Activated CD8-positive, alpha-beta memory T cell treated with anti-CD3 and anti-CD28 coated beads, Interleukin-2, amount 10 ng/mL, durations not matched to agents 7 days and 5 days (primary cell): ENCODE measurements around the gene RXFP2. TPM values are rescaled to one million over a fixed set of nuclear protein-coding genes. Genes with fewer than 3 reads are reported as not detected.

Experiments used
- ATAC-seq: fragments of 150-1000 bp; cut with Tn5 transposase; one replicate; pipeline ENCODE4 v1.10.0; 2021; ENCODE audit warnings: moderate library complexity
- CTCF ChIA-PET: fragments of 350-600 bp; sonication (Branson Sonifier 250); formaldehyde crosslinking; loops from one replicate; lab custom pipeline; 2021; ENCODE audit warnings: antibody characterized with exemption; lab: Charles Lee
- DNase-seq: peaks from one replicate; pipeline ENCODE4 v3.0.0-alpha.2; 2020
- H3K27ac Mint-ChIP-seq: one replicate; pipeline ENCODE4 v1.8.0; 2021; ENCODE audit warnings: mild to moderate bottlenecking, mixed read lengths
- H3K27me3 Mint-ChIP-seq: one replicate; pipeline ENCODE4 v1.8.0; 2021; ENCODE audit warnings: mixed read lengths
- H3K36me3 Mint-ChIP-seq: one replicate; pipeline ENCODE4 v1.8.0; 2021; ENCODE audit warnings: mild to moderate bottlenecking, mixed read lengths
- H3K4me1 Mint-ChIP-seq: one replicate; pipeline ENCODE4 v1.8.0; 2021; ENCODE audit warnings: mixed read lengths
- H3K4me3 Mint-ChIP-seq: one replicate; pipeline ENCODE4 v1.8.0; 2021; ENCODE audit warnings: mild to moderate bottlenecking, moderate library complexity, mixed read lengths
- H3K9me3 Mint-ChIP-seq: one replicate; pipeline ENCODE4 v1.8.0; 2022; ENCODE audit warnings: low read depth, mixed read lengths
- total RNA-seq, 2 experiments: library from RNA; stranded (reverse); gene quantifications; one replicate each; pipeline ENCODE4 v1.2.3, GENCODE V29; 2021

The RXFP2 gene
- total RNA-seq, 2 experiments from 2014 or later = not detected

DNA sequence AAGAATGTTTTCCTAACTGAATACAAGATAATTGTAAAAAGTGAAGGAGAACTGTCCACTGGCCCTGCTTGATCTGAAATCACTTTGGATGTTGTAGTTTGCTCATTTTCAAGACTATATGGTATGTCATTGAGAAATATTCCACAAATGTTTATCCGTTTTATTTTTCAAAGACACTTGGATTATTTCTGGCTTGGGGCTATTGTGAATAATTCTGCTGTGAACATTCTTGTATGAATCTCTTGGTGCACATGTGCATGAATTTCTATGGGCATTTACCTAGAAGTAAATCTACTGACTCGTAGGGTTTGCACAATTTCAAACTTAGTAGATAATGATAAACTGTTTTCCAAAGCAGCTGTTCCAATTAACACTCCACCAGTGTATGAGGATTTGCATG is 8.6 kb downstream of the RXFP2 start:
- Mint-ChIP-seq H3K36me3 (no peaks in the 10 kb centered on the region), H3K9me3 (no peaks in the 10 kb centered on the region), H3K4me1 (no peaks in the 10 kb centered on the region), H3K27me3 (peaks cover 5% of the 10 kb centered on the region), H3K27ac (no peak overlapping the region), H3K4me3 (no peak overlapping the region)
- ATAC-seq = no peak
- no peak for DNase-seq
- CTCF ChIA-PET = no interaction called here

DNA sequence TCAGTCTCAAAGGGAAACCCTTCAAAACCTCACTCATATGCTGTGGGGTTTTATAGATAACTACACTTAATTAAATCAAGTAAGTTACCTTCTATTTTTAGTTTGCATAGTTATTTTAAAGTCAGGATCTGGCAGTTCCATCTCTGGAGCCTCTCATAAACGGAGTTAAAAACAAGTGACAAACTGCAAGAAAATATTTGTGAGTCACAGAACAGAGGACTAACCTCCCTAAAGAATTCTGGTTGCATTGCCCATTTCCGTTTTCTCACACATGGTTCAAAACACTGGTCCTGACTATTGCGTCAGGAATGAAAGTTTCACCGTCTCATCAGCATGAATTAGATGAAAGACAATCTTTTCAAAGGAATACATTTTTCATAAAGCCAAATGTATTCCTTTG is 10.6 kb downstream of the RXFP2 start:
- peaks cover 3% of the 10 kb centered on the region for H3K27me3 Mint-ChIP-seq
- CTCF ChIA-PET = no interaction called here

DNA sequence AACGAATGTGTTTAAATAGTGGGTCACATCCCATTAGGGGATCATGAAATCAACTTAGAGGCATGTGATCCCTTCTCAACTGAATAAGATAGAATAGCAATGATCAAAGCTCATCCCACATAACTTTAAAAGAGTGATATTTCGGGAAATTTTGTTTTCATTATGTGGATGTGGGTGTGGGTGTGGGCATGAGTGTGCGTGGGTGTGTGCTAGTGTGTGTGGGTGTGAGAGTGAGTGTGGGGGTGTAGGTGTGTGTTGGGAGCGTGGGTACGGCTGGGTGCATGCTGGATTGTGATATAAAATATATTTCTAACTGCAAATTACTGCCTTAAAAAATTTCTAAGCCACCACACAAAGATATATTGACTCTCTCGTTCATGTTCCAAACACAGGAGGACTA is 15.9 kb downstream of the RXFP2 start:
- Mint-ChIP-seq H3K27ac (no peak overlapping the region), H3K9me3 (no peaks in the 10 kb centered on the region), H3K36me3 (no peaks in the 10 kb centered on the region), H3K27me3 (no peaks in the 10 kb centered on the region), H3K4me3 (no peak overlapping the region), H3K4me1 (no peaks in the 10 kb centered on the region)
- DNase-seq = no peak
- no peak for ATAC-seq
- CTCF ChIA-PET = interaction anchor here (0.9 kb wide), 1 partner anchor 12 kb away, joined by 3 read pairs; no protein-coding TSS in a partner anchor

More for the DNA sequence above, 10.6 kb downstream of the RXFP2 start:
- no peak for DNase-seq
- Mint-ChIP-seq H3K9me3 (no peaks in the 10 kb centered on the region), H3K36me3 (no peaks in the 10 kb centered on the region), H3K4me3 (no peak overlapping the region), H3K27ac (no peak overlapping the region), H3K4me1 (no peaks in the 10 kb centered on the region)
- no peak for ATAC-seq

DNA sequence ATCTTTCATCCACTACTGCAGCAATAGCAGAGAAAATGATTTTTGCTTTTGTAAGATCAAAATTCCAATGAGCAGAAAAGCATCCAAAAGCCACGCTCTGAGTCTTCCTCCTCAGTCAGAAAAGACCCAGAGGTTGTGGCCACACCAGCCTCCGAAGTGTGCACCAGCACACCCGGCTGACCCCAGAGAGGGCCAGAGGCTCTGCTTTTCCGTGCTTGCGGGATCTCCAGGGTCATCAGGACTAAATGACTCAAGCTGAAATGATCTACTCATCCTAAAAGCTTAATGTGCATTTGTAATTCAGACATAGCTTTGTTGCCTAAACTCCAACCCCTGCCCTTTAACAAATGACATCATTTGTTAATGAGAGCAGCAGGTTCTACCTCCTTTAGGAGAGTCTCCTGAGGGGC is 16.5 kb downstream of the RXFP2 start:
- CTCF ChIA-PET = no interaction called here

DNA sequence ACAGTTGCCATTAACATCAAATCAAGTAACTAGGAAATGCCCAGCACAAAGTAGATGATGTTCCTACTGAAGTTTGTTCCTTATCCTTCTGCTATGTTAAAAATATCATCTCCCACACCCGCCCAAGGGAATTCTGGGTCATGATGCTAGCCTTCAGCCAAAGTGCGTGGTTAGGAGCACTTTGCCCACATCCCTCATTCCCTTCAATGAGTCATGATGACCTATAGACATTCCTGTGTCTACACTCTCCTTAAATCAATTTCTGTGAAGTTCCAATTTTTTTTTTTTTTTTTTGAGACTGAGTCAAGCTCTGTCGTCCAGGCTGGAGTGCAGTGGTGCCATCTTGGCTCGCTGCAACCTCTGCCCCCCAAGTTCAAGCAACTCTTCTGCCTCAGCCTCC is 17.0 kb downstream of the RXFP2 start:
- ATAC-seq = no peak

More for the DNA sequence above, 16.5 kb downstream of the RXFP2 start:
- Mint-ChIP-seq H3K36me3 (no peaks in the 10 kb centered on the region), H3K4me1 (no peaks in the 10 kb centered on the region), H3K9me3 (no peaks in the 10 kb centered on the region), H3K4me3 (no peak overlapping the region), H3K27ac (no peak overlapping the region), H3K27me3 (no peaks in the 10 kb centered on the region)
- no peak for ATAC-seq
- no peak for DNase-seq

DNA sequence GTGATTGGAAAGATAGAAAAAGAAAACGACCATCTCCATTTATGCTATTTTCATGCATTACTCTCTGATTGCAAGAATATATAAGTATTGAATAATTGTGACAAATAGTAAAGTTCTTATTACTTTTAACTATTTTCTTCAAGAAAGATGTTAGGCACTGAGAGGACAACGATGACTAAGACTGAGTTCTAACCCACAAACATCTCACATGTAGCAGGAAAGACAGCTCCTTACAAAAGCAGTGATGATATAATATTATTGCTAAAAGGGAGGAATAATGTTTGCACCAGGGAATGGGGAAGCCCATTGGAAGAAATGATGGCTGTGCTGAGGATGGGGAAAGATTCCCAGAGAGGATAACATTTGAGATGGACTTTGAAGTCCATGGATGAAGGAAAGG is 22.6 kb downstream of the RXFP2 start:
- DNase-seq (no peak), ATAC-seq (no peak)
- Mint-ChIP-seq H3K27me3 (peaks cover 3% of the 10 kb centered on the region), H3K36me3 (no peaks in the 10 kb centered on the region), H3K4me1 (no peaks in the 10 kb centered on the region), H3K27ac (no peak overlapping the region), H3K9me3 (no peaks in the 10 kb centered on the region), H3K4me3 (no peak overlapping the region)
- CTCF ChIA-PET = no interaction called here

More for the DNA sequence above, 17.0 kb downstream of the RXFP2 start:
- Mint-ChIP-seq H3K4me3 (no peak overlapping the region), H3K27ac (no peak overlapping the region), H3K9me3 (no peaks in the 10 kb centered on the region), H3K36me3 (no peaks in the 10 kb centered on the region), H3K27me3 (no peaks in the 10 kb centered on the region), H3K4me1 (no peaks in the 10 kb centered on the region)
- CTCF ChIA-PET = no interaction called here
- DNase-seq = no peak

DNA sequence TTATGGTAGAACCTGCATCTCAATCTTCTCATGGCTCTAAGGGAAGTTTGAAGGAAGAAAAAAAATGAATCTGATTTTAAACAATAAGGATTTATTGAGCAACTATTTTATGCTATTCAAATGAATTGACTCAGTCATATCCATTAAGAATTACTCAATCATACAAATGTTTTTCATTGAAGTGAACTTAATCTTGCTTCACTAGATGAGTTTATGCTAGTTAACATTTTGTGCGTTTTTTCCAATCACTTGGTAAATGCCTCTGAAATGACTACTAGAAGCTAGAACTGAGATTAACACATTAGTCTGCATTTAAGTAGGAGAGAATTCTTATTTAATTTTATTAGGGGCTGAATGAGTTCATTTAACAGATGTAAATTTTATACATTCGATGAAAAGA is 25.2 kb downstream of the RXFP2 start:
- DNase-seq (no peak), ATAC-seq (no peak)
- no peaks in the 10 kb centered on the region for H3K36me3 Mint-ChIP-seq
- H3K4me1 Mint-ChIP-seq = no peaks in the 10 kb centered on the region
- no peak overlapping the region for H3K4me3 Mint-ChIP-seq
- no peak overlapping the region for H3K27ac Mint-ChIP-seq
- H3K27me3 Mint-ChIP-seq = peaks cover 3% of the 10 kb centered on the region
- no peaks in the 10 kb centered on the region for H3K9me3 Mint-ChIP-seq
- CTCF ChIA-PET = no interaction called here

DNA sequence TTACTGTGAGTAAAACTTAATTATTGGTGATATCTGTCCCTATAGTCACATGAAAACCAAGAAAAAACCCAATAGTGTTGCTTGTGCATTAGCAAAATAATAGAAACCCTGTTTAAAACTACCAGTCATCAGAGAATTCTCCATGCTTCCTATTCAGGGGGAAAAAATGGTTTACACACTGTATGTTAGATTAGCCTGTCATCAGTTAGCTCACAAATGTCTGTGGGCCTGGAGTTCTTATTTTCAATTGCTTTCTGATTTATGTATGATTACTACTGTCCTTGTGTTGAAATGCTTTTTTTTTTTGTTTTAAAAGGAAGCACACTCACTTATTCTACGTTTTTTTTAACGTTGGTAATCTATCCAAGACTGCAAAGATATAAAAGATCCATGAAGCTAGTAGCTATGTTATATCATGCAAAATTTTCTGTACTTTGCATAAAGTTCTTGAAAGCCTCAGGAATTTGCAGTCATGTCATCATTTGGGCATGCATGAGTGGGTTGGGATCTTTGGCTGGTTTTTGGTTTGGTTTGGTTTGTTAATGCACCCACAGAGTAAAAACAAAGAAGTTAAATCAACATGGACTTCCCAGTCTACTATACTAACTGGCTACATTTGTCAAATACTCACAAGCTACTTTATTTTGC is 25.9 kb downstream of the RXFP2 start:
- Mint-ChIP-seq H3K9me3 (no peaks in the 10 kb centered on the region), H3K4me3 (no peak overlapping the region), H3K27ac (no peak overlapping the region), H3K4me1 (no peaks in the 10 kb centered on the region), H3K27me3 (peaks cover 3% of the 10 kb centered on the region), H3K36me3 (no peaks in the 10 kb centered on the region)
- no peak for ATAC-seq
- CTCF ChIA-PET = no interaction called here
- DNase-seq = no peak

DNA sequence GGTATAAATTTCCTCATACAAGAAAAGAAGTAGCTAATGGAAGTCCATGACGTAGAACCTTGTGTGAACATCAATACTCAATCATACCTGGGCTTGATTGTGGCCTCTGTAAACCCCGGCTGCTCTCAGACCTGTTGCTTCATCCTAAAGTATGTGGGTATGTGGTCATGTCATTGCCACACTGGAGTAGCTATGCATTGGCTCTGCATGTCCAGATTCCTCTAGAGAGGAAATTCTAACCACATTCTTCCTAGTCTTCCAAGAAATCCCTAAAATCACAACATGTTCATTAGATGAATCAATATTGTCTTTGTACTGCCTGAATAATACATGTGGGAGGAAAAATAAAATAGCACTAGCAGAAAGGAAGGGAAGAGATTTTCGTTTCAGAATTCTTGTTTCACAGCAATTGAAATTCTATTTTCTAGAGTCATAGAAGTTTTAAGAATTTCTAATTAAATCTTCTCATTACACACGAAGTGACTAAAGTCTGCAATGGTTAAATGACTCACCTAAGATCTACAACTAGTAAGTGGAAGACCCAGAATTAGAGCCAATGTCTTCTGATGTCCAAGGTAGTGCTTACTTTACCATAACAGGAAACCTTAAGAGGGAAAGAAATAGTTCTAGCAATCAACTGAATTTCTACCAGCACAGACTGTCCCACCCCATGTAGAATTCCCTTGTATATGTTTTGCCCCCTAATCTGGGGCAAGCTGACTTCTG is 28.0 kb downstream of the RXFP2 start:
- ATAC-seq (no peak), DNase-seq (no peak)
- H3K4me3 Mint-ChIP-seq = no peak overlapping the region
- H3K36me3 Mint-ChIP-seq = no peaks in the 10 kb centered on the region
- CTCF ChIA-PET = no interaction called here
- H3K27ac Mint-ChIP-seq = no peak overlapping the region
- peaks cover 3% of the 10 kb centered on the region for H3K27me3 Mint-ChIP-seq
- H3K9me3 Mint-ChIP-seq = no peaks in the 10 kb centered on the region
- no peaks in the 10 kb centered on the region for H3K4me1 Mint-ChIP-seq

DNA sequence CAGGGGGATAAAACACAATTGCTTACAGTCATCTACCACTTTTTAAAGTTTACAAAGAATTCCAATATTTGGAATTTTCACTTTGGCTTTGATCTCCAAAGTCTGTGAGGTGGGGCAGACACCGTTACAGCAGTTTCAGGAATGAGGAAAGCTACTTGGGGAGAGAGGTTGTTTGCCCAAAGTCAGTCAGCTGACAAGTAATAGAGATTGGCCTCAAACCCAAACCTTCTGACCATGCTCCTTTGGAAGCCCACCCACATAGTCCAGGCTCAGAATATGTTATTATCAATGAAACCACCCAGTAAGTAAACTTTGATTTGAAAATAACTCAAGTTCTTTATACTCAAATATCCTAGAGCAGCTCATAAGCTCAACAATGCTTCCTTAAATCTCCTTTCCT is 29.0 kb downstream of the RXFP2 start:
- no peak overlapping the region for H3K27ac Mint-ChIP-seq
- ATAC-seq = no peak
- peaks cover 2% of the 10 kb centered on the region for H3K27me3 Mint-ChIP-seq
- H3K4me1 Mint-ChIP-seq = no peaks in the 10 kb centered on the region
- H3K9me3 Mint-ChIP-seq = no peaks in the 10 kb centered on the region
- CTCF ChIA-PET = no interaction called here
- no peaks in the 10 kb centered on the region for H3K36me3 Mint-ChIP-seq
- no peak for DNase-seq
- no peak overlapping the region for H3K4me3 Mint-ChIP-seq

DNA sequence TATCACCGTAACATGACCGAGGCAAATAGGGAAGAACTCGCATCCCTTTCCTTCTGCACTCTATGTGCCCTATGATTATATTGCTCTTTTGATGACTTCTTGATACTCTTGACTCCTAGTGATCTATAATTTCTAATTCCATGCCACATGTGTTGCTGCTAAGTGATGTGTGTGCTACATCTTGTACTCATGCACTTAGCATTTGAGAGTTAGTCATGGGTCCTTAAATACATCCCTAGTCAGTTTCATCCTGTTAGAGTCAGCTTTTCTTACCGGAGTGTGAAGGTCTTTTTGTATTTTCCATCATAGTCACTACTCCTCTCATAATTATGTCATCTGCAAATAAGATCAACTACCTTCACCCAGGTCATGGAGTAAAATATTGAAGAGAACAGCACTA is 30.2 kb downstream of the RXFP2 start:
- Mint-ChIP-seq H3K4me3 (no peak overlapping the region), H3K4me1 (no peaks in the 10 kb centered on the region), H3K27ac (no peak overlapping the region), H3K27me3 (no peaks in the 10 kb centered on the region), H3K9me3 (no peaks in the 10 kb centered on the region), H3K36me3 (no peaks in the 10 kb centered on the region)
- no peak for ATAC-seq
- DNase-seq = no peak
- CTCF ChIA-PET = no interaction called here

DNA sequence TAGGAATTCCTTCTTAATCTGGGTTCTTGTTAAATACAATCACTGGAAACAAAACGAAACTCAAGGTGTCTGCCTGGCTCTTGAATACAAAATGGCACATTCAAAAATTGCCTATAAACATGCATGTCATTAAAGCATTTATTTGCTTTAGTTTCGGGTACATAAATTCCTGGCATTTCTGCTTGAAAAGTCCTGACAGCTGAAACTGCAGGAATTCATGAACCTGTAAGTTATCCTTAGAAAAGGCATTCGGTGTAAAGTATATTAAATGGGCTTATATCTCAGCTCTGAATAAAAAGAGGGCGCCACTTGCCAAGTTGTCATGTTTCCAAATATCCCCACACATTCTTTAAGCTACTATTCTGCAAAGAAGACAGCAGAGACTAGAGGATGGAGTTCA is 32.9 kb downstream of the RXFP2 start:
- no peak for ATAC-seq
- Mint-ChIP-seq H3K36me3 (no peaks in the 10 kb centered on the region), H3K4me1 (no peaks in the 10 kb centered on the region), H3K27me3 (no peaks in the 10 kb centered on the region), H3K4me3 (no peak overlapping the region), H3K27ac (no peak overlapping the region), H3K9me3 (no peaks in the 10 kb centered on the region)
- DNase-seq = no peak
- CTCF ChIA-PET = no interaction called here

DNA sequence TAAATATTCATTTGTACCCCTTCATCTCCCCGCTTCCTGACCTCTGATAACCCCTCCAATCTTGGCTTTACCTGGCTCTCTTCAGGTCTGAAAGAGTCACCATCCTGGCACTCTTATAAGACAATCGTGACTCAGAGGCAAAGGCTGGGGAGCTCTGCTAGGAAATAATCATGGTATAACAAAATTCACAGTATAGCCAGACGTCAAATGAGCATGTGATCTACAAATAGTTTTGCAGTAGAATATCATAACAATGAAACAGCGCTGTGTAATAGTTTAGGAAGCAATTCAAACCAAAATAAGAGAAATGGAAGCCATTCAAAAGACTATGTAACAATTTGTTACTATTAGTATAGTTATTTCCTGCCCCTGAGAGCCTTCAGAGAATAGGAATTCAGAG is 34.2 kb downstream of the RXFP2 start:
- H3K9me3 Mint-ChIP-seq = no peaks in the 10 kb centered on the region
- no peaks in the 10 kb centered on the region for H3K4me1 Mint-ChIP-seq
- no peak overlapping the region for H3K4me3 Mint-ChIP-seq
- ATAC-seq (no peak), DNase-seq (no peak)
- H3K36me3 Mint-ChIP-seq = no peaks in the 10 kb centered on the region
- CTCF ChIA-PET = no interaction called here
- H3K27ac Mint-ChIP-seq = no peak overlapping the region
- H3K27me3 Mint-ChIP-seq = no peaks in the 10 kb centered on the region

DNA sequence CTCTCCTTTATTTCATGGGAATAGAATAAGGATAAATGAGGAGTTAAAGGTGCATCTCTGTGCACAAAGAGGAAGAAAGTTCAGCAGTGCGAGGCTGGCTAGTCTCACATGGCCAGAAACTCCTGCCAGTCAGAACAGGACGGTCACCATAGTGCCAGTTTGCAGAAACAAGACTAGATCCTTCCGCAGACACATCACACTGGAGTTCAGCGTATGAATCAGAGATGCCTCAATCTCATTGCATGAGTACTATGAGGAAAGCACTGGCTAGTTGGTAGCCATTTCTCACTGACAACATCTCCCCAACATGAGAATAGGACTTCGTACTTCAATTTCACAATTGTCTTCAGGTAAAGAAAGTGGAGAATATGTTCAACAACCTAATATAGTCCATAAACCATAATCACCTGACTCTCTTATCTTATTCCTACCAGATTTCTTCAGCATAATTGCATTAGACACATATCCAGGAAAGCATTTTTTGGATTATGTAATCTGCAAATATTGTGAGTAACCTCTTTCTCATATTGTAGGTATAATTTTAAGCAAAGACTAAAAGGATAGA is 34.9 kb downstream of the RXFP2 start:
- CTCF ChIA-PET = no interaction called here
- ATAC-seq = no peak
- no peaks in the 10 kb centered on the region for H3K4me1 Mint-ChIP-seq

More for the DNA sequence above, 34.9 kb downstream of the RXFP2 start:
- Mint-ChIP-seq H3K4me3 (no peak overlapping the region), H3K36me3 (no peaks in the 10 kb centered on the region), H3K27me3 (no peaks in the 10 kb centered on the region), H3K27ac (no peak overlapping the region), H3K9me3 (no peaks in the 10 kb centered on the region)
- no peak for DNase-seq
